ENCODE data around the gene VWA8. TPM values are rescaled to one million over a fixed set of nuclear protein-coding genes. Genes with fewer than 3 reads are reported as not detected.

The VWA8 gene
- total RNA-seq, 1 experiment from 2014 or later, result 4.6 TPM

DNA sequence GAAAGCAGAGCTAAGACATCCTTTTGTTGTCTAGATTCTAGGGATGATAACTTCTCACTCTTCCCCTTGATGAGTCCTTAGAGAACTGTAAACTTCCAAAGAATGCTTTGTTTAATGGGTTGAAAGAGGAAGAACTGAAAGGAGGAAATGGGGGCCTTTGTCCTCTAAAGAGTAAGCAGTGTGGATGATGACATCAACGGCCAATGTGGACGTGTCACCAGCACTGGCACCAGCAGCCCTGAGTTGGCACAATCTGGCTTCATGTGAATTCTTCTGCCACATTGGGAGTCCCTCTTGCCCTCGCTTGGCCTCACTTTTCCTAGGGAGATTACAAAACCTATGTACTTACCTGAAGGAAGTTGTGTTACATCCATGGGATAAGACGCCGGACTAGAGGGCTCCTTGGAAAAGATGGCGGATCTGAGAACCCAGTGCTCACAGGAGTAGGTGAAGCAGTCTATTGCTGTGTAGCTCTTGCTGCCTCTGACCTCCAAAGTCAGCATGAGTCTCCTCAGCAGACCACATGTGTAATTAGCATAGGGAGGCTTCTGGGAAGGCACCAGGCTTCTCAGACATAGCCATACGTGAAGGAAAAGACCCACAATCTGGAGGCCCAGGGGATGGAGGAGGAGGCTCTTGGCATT, 440.8 kb downstream of the VWA8 start:
- DNase-seq (ENCODE audit: low spot score), result no peak

Other genes with a start within 250 kb of the VWA8 start
- gene DGKH, start 87.5 kb upstream of the VWA8 start, total RNA-seq (2014; rRNA removed; shearing (Covaris generic)), result 2.7 and 3.3 TPM in 2 replicates